Peyer's patch (tissue), 4 donors: Measurements from ENCODE around the gene TES.

Experiments used
- CTCF ChIP-seq, 6 experiments: fragments of 450-650 bp in 4 of 6; fragments of 200-600 bp in 2 of 6; sonication (generic) in 1 of 6; IDR thresholded peaks; one replicate each; pipeline ENCODE4 v1.5.1; 2017 to 2019; ENCODE audit warnings: antibody characterized with exemption in 6 of 6, mild to moderate bottlenecking in 3 of 6, moderate library complexity in 1 of 6
- POLR2A ChIP-seq, 2 donors: fragments of 450-650 bp; IDR thresholded peaks; one replicate each; pipeline ENCODE4 v1.5.1; 2017; ENCODE audit warnings: antibody characterized with exemption in 2 of 2, mild to moderate bottlenecking in 2 of 2, moderate library complexity in 2 of 2

DNA sequence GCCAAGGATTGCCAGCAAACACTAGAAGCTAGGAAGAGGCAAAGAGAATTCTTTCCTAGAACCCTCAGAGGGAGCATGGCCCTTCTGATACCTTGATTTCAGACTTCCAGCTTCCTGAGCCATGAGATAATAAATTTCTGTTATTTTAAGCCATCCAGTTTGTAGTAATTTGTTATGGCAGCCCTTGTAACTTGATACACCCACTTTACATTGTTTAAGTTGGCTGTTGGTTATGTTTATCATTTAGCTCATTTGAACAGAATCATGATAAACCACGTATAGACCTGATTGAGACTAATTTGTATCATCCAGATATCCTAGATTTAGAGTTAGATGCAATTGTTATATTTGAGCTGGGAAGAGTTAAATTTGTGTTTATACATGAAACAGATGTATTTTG is 9.4 kb upstream of the TES start:
- TF ChIP-seq CTCF (IDR thresholded peaks at IDR 0.05) (no peak), POLR2A (IDR thresholded peaks at IDR 0.05) (no peak)
